ENCODE data around the gene TMEM132D.

Gene TMEM132D

GRCh38 chr12:129523621-129524020 lies 380.2 kb downstream of the TMEM132D start:
- DNase-seq = no peak

DNA sequence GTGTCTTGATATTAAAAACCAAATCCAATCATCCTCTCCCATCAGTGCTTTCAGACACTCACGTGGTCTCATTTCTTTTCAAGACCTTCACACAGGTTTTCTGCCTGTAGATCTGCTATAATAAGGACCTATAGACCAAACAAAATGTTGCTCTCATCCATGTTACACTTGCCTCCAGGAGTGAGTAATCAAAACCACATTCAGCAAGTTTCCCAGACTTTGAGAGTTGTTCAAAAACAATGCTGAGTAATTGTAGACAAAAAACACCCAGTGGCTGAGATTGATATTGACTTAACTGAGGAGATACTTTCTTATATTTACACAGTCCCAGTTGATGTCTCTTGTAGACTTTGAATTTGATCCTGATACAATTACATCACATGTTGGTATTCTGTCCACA lies 383.1 kb downstream of the TMEM132D start:
- no peak for DNase-seq

DNA sequence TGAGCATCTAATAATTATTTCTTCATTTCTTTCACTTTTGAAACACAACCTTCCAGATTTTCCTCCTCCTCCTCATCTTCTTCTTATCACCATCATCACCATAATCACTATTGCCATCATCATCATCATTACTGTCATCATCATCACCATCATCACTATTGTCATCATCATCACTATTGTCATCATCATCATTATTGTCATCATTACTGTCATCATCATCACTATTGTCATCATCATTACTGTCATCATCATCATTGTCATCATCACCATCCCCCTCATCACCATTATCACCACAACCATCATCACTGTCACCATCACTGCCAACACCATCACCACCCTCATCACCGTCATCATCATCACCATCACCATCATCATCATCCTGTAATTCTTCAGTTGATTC lies 400.0 kb downstream of the TMEM132D start:
- DNase-seq = no peak

GRCh38 chr12:129496226-129496625 lies 407.6 kb downstream of the TMEM132D start:
- DNase-seq = no peak

- DNase-seq = no peak
Measured at GRCh38 chr12:129494766-129495165, 409.1 kb downstream of the TMEM132D start.

DNA sequence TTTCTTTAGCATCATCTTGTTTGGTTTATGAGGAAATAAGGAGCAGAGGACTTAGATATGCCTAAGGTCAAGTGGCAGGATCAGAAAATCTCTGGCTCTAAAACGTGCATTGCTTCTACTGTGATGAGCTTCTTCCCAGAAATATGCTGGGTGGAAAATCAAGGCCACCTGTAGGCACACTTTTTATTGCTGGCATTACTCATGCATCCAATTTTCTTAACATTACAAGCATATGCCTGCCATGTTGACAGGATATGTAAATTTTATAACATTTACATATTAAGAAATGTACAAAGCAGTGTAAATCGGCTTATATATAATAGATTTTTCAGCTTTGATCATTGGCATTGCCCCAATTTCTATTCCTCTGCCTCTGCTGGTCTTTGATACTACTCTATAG lies 409.6 kb downstream of the TMEM132D start:
- DNase-seq = no peak

GRCh38 chr12:129489100-129489676 lies 414.6 kb downstream of the TMEM132D start:
- no peak for DNase-seq

DNA sequence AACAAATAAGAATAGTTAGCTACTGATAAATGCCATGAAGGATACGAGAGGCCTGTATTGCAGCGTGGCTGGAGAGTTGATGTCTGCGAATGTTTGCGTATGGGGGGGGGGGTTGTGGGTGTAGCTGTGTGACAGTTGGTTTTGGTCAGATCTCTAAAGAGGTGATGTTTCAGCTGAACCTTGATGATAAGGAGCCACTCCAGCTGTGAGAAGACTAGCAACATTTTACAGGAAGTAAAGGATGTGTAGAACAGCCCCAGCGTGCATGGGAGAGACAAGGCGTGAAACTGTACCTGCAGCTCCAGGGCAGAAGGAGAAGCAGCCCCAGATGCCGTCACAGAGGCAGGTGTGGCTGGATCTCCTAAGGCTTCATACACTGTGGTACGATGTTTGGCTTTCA lies 416.9 kb downstream of the TMEM132D start:
- no peak for DNase-seq

GRCh38 chr12:129483111-129483893 lies 420.5 kb downstream of the TMEM132D start:
- DNase-seq = no peak

- DNase-seq = no peak
Measured at GRCh38 chr12:129481921-129482320, 421.9 kb downstream of the TMEM132D start.

- no peak for DNase-seq
Measured at GRCh38 chr12:129470196-129470595, 433.6 kb downstream of the TMEM132D start.

DNA sequence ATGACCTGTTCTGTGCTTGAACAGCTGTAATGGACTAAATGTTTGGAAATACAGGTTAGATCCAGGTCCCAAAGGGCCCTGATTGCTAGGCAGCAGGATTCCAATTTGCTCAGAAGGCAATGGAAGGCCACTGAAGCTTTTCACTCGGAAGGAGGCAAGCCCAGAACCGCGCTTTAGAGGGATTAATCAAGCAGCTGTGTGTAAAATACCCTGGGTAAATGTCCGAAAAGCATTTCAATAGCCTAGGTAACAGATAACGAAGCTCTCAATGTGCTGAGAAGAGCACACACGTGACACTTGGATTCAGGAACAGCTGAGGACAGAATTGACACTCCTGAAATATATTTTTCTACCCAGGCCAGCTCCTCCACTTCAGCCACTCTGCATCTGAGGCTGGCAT lies 436.1 kb downstream of the TMEM132D start:
- no peak for DNase-seq

DNA sequence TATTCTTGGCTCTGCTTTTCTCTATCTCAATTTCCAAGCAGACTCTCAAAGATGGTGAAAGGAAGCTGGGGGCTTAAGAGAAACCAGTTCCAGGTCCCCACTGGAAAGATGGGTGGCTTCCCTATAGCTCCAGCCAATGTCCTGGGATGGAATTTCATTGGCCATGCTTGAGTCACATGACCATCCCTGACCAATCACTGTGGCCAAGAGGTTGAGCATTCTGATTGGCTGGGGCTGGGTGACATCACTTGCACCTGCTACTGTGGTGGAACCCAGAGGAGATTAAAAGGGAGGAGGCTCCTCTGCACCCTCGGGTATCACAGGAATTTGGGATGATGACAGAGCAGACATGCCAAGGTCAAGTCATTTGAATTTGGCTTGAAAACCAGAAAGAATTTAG lies 436.5 kb downstream of the TMEM132D start:
- DNase-seq = no peak

- no peak for DNase-seq
Measured at GRCh38 chr12:129466499-129466898, 437.3 kb downstream of the TMEM132D start.

DNA sequence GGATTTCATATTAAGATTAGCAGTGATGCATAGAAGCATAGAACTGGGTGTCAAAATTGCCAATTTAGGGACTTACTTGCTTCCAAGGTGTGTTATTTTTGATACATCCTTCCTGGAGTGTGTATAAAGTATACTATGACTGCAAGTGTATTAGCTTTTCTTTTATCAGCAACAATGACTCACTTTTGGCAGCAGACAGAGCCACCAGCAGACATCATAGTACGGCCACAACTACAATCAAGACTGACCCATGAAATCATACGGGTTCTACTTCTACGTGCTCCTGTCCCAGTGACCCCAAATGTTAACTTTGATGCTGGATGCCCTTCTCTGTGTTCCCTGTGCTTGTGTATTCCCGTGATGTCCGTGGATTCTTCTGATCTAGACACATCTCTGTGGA lies 443.9 kb downstream of the TMEM132D start:
- DNase-seq = no peak

GRCh38 chr12:129446696-129447095 lies 457.1 kb downstream of the TMEM132D start:
- no peak for DNase-seq

DNA sequence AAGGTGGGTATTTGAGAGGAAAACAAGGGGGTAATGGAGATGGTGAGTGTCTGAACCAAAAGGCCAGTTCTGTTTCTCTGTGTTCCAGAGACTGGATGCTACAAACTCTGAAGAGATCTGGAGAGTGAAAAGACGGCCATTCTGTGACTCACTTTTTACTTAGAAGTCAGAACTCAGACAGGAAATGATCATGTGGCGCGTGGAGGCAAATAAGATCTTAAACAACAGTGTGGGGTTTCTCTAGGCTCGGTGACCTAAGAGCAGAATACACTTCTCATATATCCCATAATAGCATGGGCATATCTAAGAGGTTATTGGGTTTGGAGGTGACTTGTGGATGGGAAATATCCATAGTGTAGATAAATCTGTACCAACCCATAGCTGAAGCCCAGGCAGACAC lies 463.5 kb downstream of the TMEM132D start:
- DNase-seq = no peak

GRCh38 chr12:129434790-129435189 lies 469.0 kb downstream of the TMEM132D start:
- no peak for DNase-seq

- no peak for DNase-seq
Measured at GRCh38 chr12:129428240-129428936, 475.4 kb downstream of the TMEM132D start.

- no peak for DNase-seq
Measured at GRCh38 chr12:129423041-129423580, 480.7 kb downstream of the TMEM132D start.

GRCh38 chr12:129413295-129413694 lies 490.5 kb downstream of the TMEM132D start:
- DNase-seq = no peak

DNA sequence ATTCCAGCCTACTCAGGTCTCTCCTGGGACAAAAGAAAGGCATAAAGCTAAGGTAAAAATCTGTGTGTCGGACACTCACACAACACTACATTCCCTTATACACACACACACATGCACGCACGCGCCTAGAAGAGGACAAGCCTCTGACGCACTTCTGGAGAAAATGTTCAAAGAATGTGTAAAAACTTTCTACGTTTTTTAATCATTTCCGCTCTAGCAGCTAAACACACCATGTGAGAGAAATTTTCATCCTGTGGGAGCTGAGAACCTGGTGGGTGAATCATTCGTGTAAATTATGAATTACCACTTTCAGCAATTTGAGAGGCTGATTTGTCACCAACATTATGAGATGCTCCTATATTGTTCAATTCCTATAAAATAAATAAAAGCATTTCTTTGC lies 494.5 kb downstream of the TMEM132D start:
- DNase-seq = no peak

DNA sequence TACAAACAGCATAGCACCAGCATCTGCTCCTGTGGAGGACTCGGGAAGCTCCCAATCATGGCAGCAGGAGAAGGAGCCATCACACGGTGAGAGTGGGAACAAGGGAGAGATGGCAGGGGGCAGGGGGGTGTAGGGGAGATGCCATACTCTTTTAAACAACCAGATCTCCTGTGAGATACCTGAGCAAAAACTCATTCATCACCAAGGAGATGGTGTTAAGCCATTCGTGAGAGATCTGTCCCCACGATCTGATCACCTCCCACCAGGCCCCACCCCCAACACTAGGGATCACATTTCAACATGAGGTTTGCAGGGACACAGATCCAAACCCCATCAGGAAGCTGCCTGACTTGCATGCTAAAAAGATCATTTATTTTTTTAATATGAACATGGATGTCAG lies 499.3 kb downstream of the TMEM132D start:
- no peak for DNase-seq

DNA sequence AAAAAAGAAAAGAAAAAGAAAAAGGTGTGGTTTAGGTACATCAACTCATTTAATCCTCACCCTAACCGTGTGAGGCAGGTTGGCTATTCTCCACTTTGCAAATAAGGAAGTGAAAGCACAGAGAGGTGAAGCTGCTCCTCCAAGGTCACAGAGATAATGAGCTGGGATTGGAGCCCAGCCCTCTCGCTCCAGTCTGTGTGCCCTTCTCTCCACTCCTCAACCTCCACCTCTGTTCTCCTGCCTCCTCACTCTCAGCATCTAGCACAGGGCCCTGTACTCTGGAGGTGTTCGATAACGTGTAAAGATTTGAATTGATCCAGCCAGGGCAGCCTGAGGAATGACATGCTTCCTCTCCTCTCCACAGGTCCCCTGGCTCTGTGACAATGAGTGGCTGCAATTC lies 502.3 kb downstream of the TMEM132D start:
- no peak for DNase-seq

Measured in activated CD4-positive, alpha-beta T cell treated with anti-CD3 and anti-CD28 coated beads, Interleukin-2, amount 50 U/mL, for 4 hours (primary cell).